ENCODE data around the gene MORF4L2. TPM values are rescaled to one million over a fixed set of nuclear protein-coding genes. Genes with fewer than 3 reads are reported as not detected.

MORF4L2 gene
- total and polyA plus RNA-seq, 2 experiments from 2014 or later: 772 to 1,160 TPM

DNA sequence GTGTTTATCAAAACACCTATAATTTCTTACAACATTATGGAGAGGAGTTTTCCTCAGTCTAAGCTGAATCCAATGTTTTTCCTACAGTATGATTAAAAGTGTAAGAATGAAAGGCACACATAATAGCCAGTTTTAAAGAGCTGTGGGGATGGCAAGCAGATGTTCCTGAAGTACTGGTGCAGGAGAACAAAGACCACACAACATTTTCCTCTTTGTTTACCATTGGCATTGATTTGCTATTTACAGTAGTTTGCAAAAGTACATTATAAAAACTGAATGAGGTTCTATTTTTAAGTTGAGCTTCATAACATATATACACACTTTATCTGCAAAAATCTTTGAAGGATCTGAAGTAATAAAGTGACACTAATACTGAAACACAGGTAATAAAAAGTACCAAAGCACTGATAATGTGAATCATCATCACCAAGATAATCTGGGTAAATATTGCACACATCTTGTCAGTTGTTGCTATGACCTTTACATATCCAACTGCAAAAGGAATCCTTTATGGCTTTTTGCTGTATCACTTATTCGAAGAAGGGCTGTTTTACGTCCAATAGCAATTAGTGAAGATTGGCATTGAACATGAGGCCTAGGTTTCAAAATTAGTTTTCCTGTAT, 35.2 kb downstream of the MORF4L2 start:
- WGBS (ENCODE audit: low lambda C conversion rate, missing lambda C conversion rate): 66% methylated on average over 2 of the region's 2 CpGs
- Histone ChIP-seq H3K36me3 (replicated peaks; ENCODE audit: insufficient read depth, low read depth) (no peaks in the 10 kb centered on the region), H3K4me2 (no peak overlapping the region), H3K4me1 (ENCODE audit: insufficient read depth) (peaks cover 4% of the 10 kb centered on the region), H4K20me1 (ENCODE audit: insufficient read depth, poor library complexity, severe bottlenecking) (no peaks in the 10 kb centered on the region), H3K79me2 (no peaks in the 10 kb centered on the region), H3K27ac (peak overlapping the region; percentile 53), H2AFZ (no peak overlapping the region), H3K9me3 (ENCODE audit: low read depth) (no peaks in the 10 kb centered on the region), H3K4me3 (no peak overlapping the region), H3K27me3 (no peaks in the 10 kb centered on the region), H3K9me2 (replicated peaks; ENCODE audit: insufficient read depth) (no peaks in the 10 kb centered on the region)
- DNase-seq (ENCODE audit: low spot score): no peak
- no peak for TF ChIP-seq EZH2 (IDR thresholded peaks at IDR 0.05; ENCODE audit: borderline replicate concordance)
- TF ChIP-seq EZH2phosphoT487 (IDR thresholded peaks at IDR 0.05; ENCODE audit: low read depth, severe bottlenecking, unreplicated experiment): no peak
- TF ChIP-seq, protein P1, sequence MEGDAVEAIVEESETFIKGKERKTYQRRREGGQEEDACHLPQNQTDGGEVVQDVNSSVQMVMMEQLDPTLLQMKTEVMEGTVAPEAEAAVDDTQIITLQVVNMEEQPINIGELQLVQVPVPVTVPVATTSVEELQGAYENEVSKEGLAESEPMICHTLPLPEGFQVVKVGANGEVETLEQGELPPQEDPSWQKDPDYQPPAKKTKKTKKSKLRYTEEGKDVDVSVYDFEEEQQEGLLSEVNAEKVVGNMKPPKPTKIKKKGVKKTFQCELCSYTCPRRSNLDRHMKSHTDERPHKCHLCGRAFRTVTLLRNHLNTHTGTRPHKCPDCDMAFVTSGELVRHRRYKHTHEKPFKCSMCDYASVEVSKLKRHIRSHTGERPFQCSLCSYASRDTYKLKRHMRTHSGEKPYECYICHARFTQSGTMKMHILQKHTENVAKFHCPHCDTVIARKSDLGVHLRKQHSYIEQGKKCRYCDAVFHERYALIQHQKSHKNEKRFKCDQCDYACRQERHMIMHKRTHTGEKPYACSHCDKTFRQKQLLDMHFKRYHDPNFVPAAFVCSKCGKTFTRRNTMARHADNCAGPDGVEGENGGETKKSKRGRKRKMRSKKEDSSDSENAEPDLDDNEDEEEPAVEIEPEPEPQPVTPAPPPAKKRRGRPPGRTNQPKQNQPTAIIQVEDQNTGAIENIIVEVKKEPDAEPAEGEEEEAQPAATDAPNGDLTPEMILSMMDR (IDR thresholded peaks at IDR 0.05; ENCODE audit: poor library complexity): no peak

DNA sequence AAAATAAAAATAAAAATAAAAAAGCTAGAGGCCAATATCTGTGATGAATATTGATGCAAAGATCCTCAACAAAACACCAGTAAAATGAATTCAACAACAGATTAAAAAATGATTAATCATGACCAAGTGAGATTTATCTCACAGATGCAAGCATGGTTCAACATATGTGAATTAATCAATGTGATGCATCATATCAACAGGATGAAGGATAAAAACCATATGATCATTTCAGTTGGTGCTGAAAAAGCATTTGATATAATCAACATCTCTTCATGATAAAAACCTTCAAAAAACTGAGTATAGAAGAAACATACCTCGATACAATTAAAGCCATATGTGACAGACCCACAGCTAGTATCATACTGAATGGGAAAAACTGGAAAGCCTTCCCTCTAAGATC, 38.9 kb downstream of the MORF4L2 start:
- DNase-seq (ENCODE audit: low spot score): no peak
- no peaks in the 10 kb centered on the region for H3K36me3 ChIP-seq (replicated peaks; ENCODE audit: insufficient read depth, low read depth)

DNA sequence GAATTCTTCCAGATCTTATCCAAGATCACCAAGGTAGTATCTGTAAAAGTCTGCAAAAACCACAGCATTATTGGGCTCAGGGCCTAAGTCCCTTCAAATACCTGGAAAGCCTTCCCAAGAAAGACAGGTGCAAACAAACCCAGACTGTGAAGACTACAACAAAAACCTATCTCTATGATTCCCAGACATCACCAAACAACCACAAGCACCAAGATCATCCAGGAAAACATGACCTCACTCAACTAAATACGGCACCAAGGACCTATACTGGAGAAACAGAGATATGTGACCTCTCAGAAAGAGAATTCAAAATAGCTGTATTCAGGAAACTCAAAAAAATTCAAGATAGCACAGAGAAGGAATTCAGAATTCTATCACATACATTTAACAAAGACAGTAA, 42.4 kb downstream of the MORF4L2 start:
- Histone ChIP-seq H3K79me2 (no peaks in the 10 kb centered on the region), H3K27me3 (no peaks in the 10 kb centered on the region), H3K27ac (no peak overlapping the region), H2AFZ (no peak overlapping the region), H3K9me3 (ENCODE audit: low read depth) (no peaks in the 10 kb centered on the region), H3K4me2 (no peak overlapping the region), H3K36me3 (replicated peaks; ENCODE audit: insufficient read depth, low read depth) (no peaks in the 10 kb centered on the region), H3K4me1 (ENCODE audit: insufficient read depth) (peaks cover 4% of the 10 kb centered on the region), H3K4me3 (no peak overlapping the region), H3K9me2 (replicated peaks; ENCODE audit: insufficient read depth) (no peaks in the 10 kb centered on the region), H4K20me1 (ENCODE audit: insufficient read depth, poor library complexity, severe bottlenecking) (no peaks in the 10 kb centered on the region)
- TF ChIP-seq EZH2 (IDR thresholded peaks at IDR 0.05; ENCODE audit: borderline replicate concordance) (no peak), EZH2phosphoT487 (IDR thresholded peaks at IDR 0.05; ENCODE audit: low read depth, severe bottlenecking, unreplicated experiment) (no peak)
- TF ChIP-seq, protein P1 (IDR thresholded peaks at IDR 0.05; ENCODE audit: poor library complexity): no peak
- 92% methylated on average over 1 of the region's 1 CpG for WGBS (ENCODE audit: low lambda C conversion rate, missing lambda C conversion rate)
- DNase-seq (ENCODE audit: low spot score): no peak

More for the DNA sequence above, 38.9 kb downstream of the MORF4L2 start:
- no peak overlapping the region for H3K27ac ChIP-seq
- H2AFZ ChIP-seq: no peak overlapping the region
- no peaks in the 10 kb centered on the region for H4K20me1 ChIP-seq (ENCODE audit: insufficient read depth, poor library complexity, severe bottlenecking)
- WGBS (ENCODE audit: low lambda C conversion rate, missing lambda C conversion rate): 67% methylated on average over 1 of the region's 1 CpG
- no peaks in the 10 kb centered on the region for H3K79me2 ChIP-seq
- H3K27me3 ChIP-seq: no peaks in the 10 kb centered on the region
- no peak overlapping the region for H3K4me2 ChIP-seq
- no peaks in the 10 kb centered on the region for H3K9me2 ChIP-seq (replicated peaks; ENCODE audit: insufficient read depth)
- TF ChIP-seq EZH2phosphoT487 (IDR thresholded peaks at IDR 0.05; ENCODE audit: low read depth, severe bottlenecking, unreplicated experiment) (no peak), EZH2 (IDR thresholded peaks at IDR 0.05; ENCODE audit: borderline replicate concordance) (no peak)
- TF ChIP-seq, protein P1 (IDR thresholded peaks at IDR 0.05; ENCODE audit: poor library complexity): no peak
- peaks cover 4% of the 10 kb centered on the region for H3K4me1 ChIP-seq (ENCODE audit: insufficient read depth)
- H3K4me3 ChIP-seq: no peak overlapping the region
- no peaks in the 10 kb centered on the region for H3K9me3 ChIP-seq (ENCODE audit: low read depth)
